RWPE2 (cell line): ENCODE measurements around the gene SH2D3C.

ENCODE experiments used
- ATAC-seq: fragments of 200-7000 bp; cut with Tn5 transposase; 3 replicates; pipeline ENCODE4 v1.9.1; 2021; ENCODE audit warnings: low read depth
- DNase-seq: peaks from one replicate; pipeline ENCODE4 v3.0.0-alpha.2; 2020; ENCODE audit warnings: low spot score
- H3K27ac ChIP-seq: fragments of 450-650 bp; 2 replicates; pipeline ENCODE4 v1.5.1; 2017; ENCODE audit warnings: mild to moderate bottlenecking; ENCODE audit not compliant: poor library complexity, severe bottlenecking
- H3K27me3 ChIP-seq: fragments of 250-450 bp; sonication (Bioruptor Pico); 2 replicates; pipeline ENCODE4 v1.5.1; 2021; ENCODE audit warnings: mild to moderate bottlenecking, moderate library complexity; ENCODE audit not compliant: insufficient read depth, poor library complexity, severe bottlenecking
- H3K36me3 ChIP-seq: fragments of 250-450 bp; sonication (Bioruptor Pico); 2 replicates; pipeline ENCODE4 v1.5.1; 2020; ENCODE audit warnings: low read depth, mild to moderate bottlenecking, moderate library complexity
- H3K4me1 ChIP-seq: fragments of 250-450 bp; sonication (Bioruptor Pico); 2 replicates; pipeline ENCODE4 v1.5.1; 2021; ENCODE audit warnings: mild to moderate bottlenecking, moderate library complexity; ENCODE audit not compliant: insufficient read depth, poor library complexity, severe bottlenecking
- H3K4me3 ChIP-seq: fragments of 250-450 bp; sonication (Bioruptor Pico); 2 replicates; pipeline ENCODE4 v1.5.1; 2021; ENCODE audit warnings: mild to moderate bottlenecking, moderate library complexity; ENCODE audit not compliant: severe bottlenecking
- H3K9me3 ChIP-seq: fragments of 250-450 bp; sonication (Bioruptor Pico); 2 replicates; pipeline ENCODE4 v1.5.1; 2021; ENCODE audit warnings: mild to moderate bottlenecking, moderate library complexity; ENCODE audit not compliant: severe bottlenecking
- TF ChIP-seq, protein P1 (sequence below): fragments of 450-650 bp; IDR thresholded peaks from one replicate; pipeline ENCODE4 v1.5.1; 2017; ENCODE audit warnings: mild to moderate bottlenecking, moderate library complexity; ENCODE audit not compliant: poor library complexity, severe bottlenecking

Gene SH2D3C

DNA sequence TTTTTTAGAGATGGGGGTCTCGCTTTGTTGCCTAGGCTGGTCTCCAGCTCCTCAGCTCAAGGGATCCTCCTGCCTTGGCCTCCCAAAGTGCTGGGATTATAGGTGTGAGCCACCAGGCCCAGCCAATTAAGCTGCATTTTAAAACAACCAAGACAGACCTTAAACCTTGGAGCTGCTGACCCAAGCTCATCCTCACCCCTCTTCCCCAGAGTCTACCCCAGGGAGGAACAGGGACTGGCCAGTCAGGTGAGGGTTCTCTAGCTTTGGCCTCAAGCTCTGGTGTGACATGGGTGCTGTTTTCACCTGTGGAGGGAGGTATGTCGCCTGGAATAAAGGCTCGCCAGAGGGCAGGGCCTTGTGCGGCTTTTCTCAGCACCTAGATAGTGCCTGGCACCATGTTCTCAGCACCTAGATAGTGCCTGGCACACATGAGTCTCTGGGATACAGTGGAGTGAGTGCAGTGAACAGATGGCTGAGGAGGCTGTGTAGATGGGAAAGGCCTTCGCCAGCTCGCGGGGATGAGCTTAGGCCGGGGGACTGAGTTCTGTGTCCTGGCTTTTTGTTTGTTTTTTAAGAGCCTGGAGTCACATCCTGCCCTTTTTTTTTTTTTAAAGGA is 14.7 kb upstream of the SH2D3C start:
- TF ChIP-seq, protein P1, sequence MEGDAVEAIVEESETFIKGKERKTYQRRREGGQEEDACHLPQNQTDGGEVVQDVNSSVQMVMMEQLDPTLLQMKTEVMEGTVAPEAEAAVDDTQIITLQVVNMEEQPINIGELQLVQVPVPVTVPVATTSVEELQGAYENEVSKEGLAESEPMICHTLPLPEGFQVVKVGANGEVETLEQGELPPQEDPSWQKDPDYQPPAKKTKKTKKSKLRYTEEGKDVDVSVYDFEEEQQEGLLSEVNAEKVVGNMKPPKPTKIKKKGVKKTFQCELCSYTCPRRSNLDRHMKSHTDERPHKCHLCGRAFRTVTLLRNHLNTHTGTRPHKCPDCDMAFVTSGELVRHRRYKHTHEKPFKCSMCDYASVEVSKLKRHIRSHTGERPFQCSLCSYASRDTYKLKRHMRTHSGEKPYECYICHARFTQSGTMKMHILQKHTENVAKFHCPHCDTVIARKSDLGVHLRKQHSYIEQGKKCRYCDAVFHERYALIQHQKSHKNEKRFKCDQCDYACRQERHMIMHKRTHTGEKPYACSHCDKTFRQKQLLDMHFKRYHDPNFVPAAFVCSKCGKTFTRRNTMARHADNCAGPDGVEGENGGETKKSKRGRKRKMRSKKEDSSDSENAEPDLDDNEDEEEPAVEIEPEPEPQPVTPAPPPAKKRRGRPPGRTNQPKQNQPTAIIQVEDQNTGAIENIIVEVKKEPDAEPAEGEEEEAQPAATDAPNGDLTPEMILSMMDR = no peak
- H3K9me3 ChIP-seq = no peaks in the 10 kb centered on the region
- peak; percentile 17; the same call in 1 of the 3 replicates for ATAC-seq
- H3K4me1 ChIP-seq = no peaks in the 10 kb centered on the region
- no peak for DNase-seq
- H3K4me3 ChIP-seq = no peak overlapping the region
- peaks cover 36% of the 10 kb centered on the region for H3K36me3 ChIP-seq
- no peaks in the 10 kb centered on the region for H3K27me3 ChIP-seq
- no peak overlapping the region for H3K27ac ChIP-seq

DNA sequence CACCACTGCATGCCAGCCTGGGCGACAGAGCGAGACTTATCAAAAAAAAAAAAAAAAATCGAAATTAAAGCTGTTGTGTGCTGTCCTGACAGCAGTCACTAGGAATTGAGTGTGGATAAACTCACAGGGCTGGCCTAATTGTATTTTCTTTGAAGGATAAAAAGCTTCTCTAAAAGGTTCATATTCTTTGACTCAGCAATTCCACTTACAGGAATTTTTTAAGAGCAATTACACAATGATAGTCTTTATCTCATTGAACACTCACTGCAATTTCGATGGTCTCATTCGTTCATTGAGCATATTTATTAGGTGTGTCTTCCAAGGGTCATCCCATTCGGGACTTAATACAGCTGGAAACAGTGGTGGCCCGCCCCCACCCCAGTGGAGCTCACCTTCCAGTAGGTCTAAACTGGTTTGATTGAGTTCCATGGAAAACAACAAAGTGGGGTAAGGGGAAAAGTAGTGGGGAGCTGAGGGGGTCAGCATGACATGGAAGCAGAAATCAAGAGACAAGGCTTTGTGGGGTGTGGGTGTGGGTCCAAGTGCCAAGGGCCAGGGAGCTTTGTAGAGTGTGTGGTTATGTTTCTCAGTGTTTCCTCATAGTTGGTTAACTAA is 14.1 kb upstream of the SH2D3C start:
- TF ChIP-seq, protein P1 = no peak
- Histone ChIP-seq H3K4me1 (no peaks in the 10 kb centered on the region), H3K27me3 (no peaks in the 10 kb centered on the region), H3K9me3 (no peaks in the 10 kb centered on the region), H3K27ac (no peak overlapping the region), H3K36me3 (peaks cover 43% of the 10 kb centered on the region), H3K4me3 (no peak overlapping the region)
- DNase-seq (no peak), ATAC-seq (no peak)

DNA sequence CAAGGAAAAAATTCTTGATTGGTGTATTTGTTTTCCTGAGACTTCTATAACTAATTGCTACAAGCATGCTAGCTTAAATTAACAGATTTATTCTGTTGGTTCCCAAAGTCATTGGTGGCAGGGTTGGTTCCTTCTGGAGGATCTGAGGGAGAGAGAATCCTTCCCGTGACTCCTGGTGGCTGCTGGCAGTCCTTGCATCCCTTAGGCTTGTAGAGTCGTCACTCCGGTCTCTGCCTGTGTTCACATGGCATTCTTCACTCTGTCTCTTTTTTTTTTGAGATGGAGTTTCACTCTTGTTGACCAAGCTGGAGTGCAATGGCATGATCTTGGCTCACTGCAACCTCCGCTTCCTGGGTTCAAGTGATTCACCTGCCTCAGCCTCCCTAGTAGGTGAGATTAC is 12.6 kb upstream of the SH2D3C start:
- ATAC-seq (no peak), DNase-seq (no peak)
- Histone ChIP-seq H3K27me3 (no peaks in the 10 kb centered on the region), H3K36me3 (peaks cover 53% of the 10 kb centered on the region), H3K27ac (no peak overlapping the region), H3K4me1 (peaks cover 6% of the 10 kb centered on the region), H3K4me3 (no peak overlapping the region), H3K9me3 (no peaks in the 10 kb centered on the region)
- TF ChIP-seq, protein P1 = no peak

DNA sequence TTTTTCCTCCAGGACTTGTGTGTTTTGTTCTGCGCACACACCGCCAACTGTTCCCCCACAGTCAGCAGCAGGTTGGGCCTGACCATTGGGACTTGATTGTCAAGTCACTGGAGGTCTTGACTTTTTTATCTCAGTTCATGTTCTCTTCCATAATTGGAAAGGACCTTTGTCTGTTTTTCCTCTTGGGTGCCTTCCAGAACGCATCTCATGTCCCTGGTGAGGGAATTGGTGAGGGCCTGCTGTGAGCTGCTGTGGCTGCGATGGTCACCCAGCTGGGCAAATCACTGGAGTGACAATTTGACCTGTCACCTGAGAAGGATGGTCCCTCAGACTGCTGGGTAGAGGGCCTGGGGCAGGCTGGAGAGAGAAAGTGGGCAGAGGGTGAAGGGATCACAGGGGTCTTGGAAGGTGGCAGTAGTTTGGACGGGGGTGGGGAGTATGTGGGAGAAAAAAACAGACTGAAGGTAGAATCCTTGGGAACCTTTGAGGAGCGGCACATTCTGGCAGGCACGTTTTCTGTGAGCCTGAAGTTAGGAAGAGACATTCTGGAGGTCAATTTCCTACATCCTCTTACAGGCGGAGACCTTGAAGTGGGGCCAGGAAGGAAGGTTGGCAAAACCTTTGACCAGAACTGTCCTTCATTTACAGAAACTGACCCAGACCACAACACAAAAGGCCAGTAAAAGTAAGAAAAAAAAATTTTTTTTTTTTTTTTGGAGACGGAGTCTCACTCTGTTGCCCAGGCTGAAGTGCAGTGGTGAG is 11.8 kb upstream of the SH2D3C start:
- Histone ChIP-seq H3K27ac (no peak overlapping the region), H3K27me3 (no peaks in the 10 kb centered on the region), H3K9me3 (no peaks in the 10 kb centered on the region), H3K4me1 (peaks cover 6% of the 10 kb centered on the region), H3K4me3 (no peak overlapping the region), H3K36me3 (peaks cover 53% of the 10 kb centered on the region)
- ATAC-seq = no peak
- no peak for DNase-seq
- TF ChIP-seq, protein P1 = no peak
